ENCODE data around the gene TCF7L1. TPM values are rescaled to one million over a fixed set of nuclear protein-coding genes. Genes with fewer than 3 reads are reported as not detected.
"Not testable (repeated sequence)": the region's sequence is repeated elsewhere in the genome, so short reads cannot be mapped to it uniquely, and the experiment has no call there.

The TCF7L1 gene
- total RNA-seq, 2 experiments from 2014 or later, result not detected

GRCh38 chr2:85152895-85153294 lies 19.7 kb downstream of the TCF7L1 start:
- no peaks in the 10 kb centered on the region for H3K4me1 ChIP-seq (ENCODE audit: insufficient read depth, low read length)
- Mint-ChIP-seq H3K9me3 (no peaks in the 10 kb centered on the region), H3K4me3 (no peak overlapping the region), H3K4me1 (ENCODE audit: low read depth) (no peaks in the 10 kb centered on the region), H3K27ac (no peak overlapping the region), H3K36me3 (ENCODE audit: low read depth) (no peaks in the 10 kb centered on the region), H3K27me3 (no peaks in the 10 kb centered on the region)
- intact Hi-C loops (cut with DNase I, micrococcal nuclease), result no loop called here
- no peak for ATAC-seq (ENCODE audit: poor library complexity)
- no peaks in the 10 kb centered on the region for H3K9me3 ChIP-seq (ENCODE audit: control insufficient read depth in 1 of 2, insufficient read depth in 1 of 2, low read length in 2 of 2)
- H3K36me3 ChIP-seq (ENCODE audit: insufficient read depth, low read length), result no peaks in the 10 kb centered on the region
- ChIA-PET POLR2A (no interaction called here), CTCF (no interaction called here)
- DNase-seq, result no peak
- TF ChIP-seq CTCF (IDR thresholded peaks at IDR 0.05), result no peak
- H3K27me3 ChIP-seq (ENCODE audit: control insufficient read depth in 1 of 2, insufficient read depth in 2 of 2, low read length in 2 of 2), result no peaks in the 10 kb centered on the region
- H3K27ac ChIP-seq (ENCODE audit: low read depth in 1 of 2, low read length in 2 of 2), result no peak overlapping the region
- H3K4me3 ChIP-seq (ENCODE audit: low read length), result no peak overlapping the region

- POLR2A ChIA-PET, result no interaction called here
- ATAC-seq (ENCODE audit: poor library complexity) (no peak), DNase-seq (no peak)
- no peak overlapping the region for H3K4me3 Mint-ChIP-seq
- H3K36me3 Mint-ChIP-seq (ENCODE audit: low read depth), result no peaks in the 10 kb centered on the region
- Histone ChIP-seq H3K9me3 (ENCODE audit: control insufficient read depth in 1 of 2, insufficient read depth in 1 of 2, low read length in 2 of 2) (no peaks in the 10 kb centered on the region), H3K27me3 (ENCODE audit: control insufficient read depth in 1 of 2, insufficient read depth in 2 of 2, low read length in 2 of 2) (no peaks in the 10 kb centered on the region), H3K4me3 (ENCODE audit: low read length) (no peak overlapping the region), H3K27ac (ENCODE audit: low read depth in 1 of 2, low read length in 2 of 2) (no peak overlapping the region), H3K36me3 (ENCODE audit: insufficient read depth, low read length) (no peaks in the 10 kb centered on the region), H3K4me1 (ENCODE audit: insufficient read depth, low read length) (no peaks in the 10 kb centered on the region)
- no peak for TF ChIP-seq CTCF (IDR thresholded peaks at IDR 0.05)
- H3K27me3 Mint-ChIP-seq, result no peaks in the 10 kb centered on the region
- intact Hi-C loops (cut with DNase I, micrococcal nuclease), result no loop called here
- no peaks in the 10 kb centered on the region for H3K9me3 Mint-ChIP-seq
- H3K4me1 Mint-ChIP-seq (ENCODE audit: low read depth), result no peaks in the 10 kb centered on the region
- CTCF ChIA-PET, result no interaction called here
- no peak overlapping the region for H3K27ac Mint-ChIP-seq
These were observed 21.0 kb downstream of the TCF7L1 start for GRCh38 chr2:85154048-85154753.

GRCh38 chr2:85155082-85155481 lies 21.9 kb downstream of the TCF7L1 start:
- H3K9me3 Mint-ChIP-seq, result not testable (repeated sequence)

GRCh38 chr2:85156153-85156552 lies 23.0 kb downstream of the TCF7L1 start:
- H3K4me3 ChIP-seq (ENCODE audit: low read length), result no peak overlapping the region
- no peak overlapping the region for H3K27ac Mint-ChIP-seq
- no peaks in the 10 kb centered on the region for H3K36me3 ChIP-seq (ENCODE audit: insufficient read depth, low read length)
- H3K27me3 ChIP-seq (ENCODE audit: control insufficient read depth in 1 of 2, insufficient read depth in 2 of 2, low read length in 2 of 2), result no peaks in the 10 kb centered on the region
- ChIA-PET CTCF (no interaction called here), POLR2A (no interaction called here)
- DNase-seq (no peak), ATAC-seq (ENCODE audit: poor library complexity) (no peak)
- no peaks in the 10 kb centered on the region for H3K9me3 Mint-ChIP-seq
- no peak overlapping the region for H3K4me3 Mint-ChIP-seq
- TF ChIP-seq CTCF (IDR thresholded peaks at IDR 0.05), result no peak
- no peak overlapping the region for H3K27ac ChIP-seq (ENCODE audit: low read depth in 1 of 2, low read length in 2 of 2)
- H3K9me3 ChIP-seq (ENCODE audit: control insufficient read depth in 1 of 2, insufficient read depth in 1 of 2, low read length in 2 of 2), result no peaks in the 10 kb centered on the region
- intact Hi-C loops (cut with DNase I, micrococcal nuclease), result no loop called here
- H3K36me3 Mint-ChIP-seq (ENCODE audit: low read depth), result no peaks in the 10 kb centered on the region
- H3K4me1 Mint-ChIP-seq (ENCODE audit: low read depth), result no peaks in the 10 kb centered on the region
- H3K27me3 Mint-ChIP-seq, result peaks cover under 1% of the 10 kb centered on the region
- H3K4me1 ChIP-seq (ENCODE audit: insufficient read depth, low read length), result no peaks in the 10 kb centered on the region

More at GRCh38 chr2:85155082-85155481, 21.9 kb downstream of the TCF7L1 start:
- ATAC-seq (ENCODE audit: poor library complexity); POLR2A ChIA-PET; H3K27me3 ChIP-seq (ENCODE audit: control insufficient read depth in 1 of 2, insufficient read depth in 2 of 2, low read length in 2 of 2); H3K27ac Mint-ChIP-seq; H3K36me3 ChIP-seq (ENCODE audit: insufficient read depth, low read length); H3K27ac ChIP-seq (ENCODE audit: low read depth in 1 of 2, low read length in 2 of 2); H3K4me1 ChIP-seq (ENCODE audit: insufficient read depth, low read length); H3K36me3 Mint-ChIP-seq (ENCODE audit: low read depth); H3K27me3 Mint-ChIP-seq; CTCF ChIA-PET; intact Hi-C loops (cut with DNase I, micrococcal nuclease); H3K4me3 ChIP-seq (ENCODE audit: low read length); H3K4me3 Mint-ChIP-seq; H3K4me1 Mint-ChIP-seq (ENCODE audit: low read depth); DNase-seq; H3K9me3 ChIP-seq (ENCODE audit: control insufficient read depth in 1 of 2, insufficient read depth in 1 of 2, low read length in 2 of 2): not testable (repeated sequence)
